Aorta (tissue), 4 donors: Measurements from ENCODE around the gene BSX. TPM values are rescaled to one million over a fixed set of nuclear protein-coding genes. Genes with fewer than 3 reads are reported as not detected.

Experiments used
- polyA plus RNA-seq, 2 donors: library from polyadenylated mRNA; stranded (reverse); fragments of 200-250 nt; gene quantifications; one replicate each; pipeline ENCODE4 v1.2.3, GENCODE V29; 2013
- total RNA-seq, 2 donors: library from RNA; stranded (reverse); fragmentation: NEBNext Ultra II Directional; extraction: Animal tissue kit (Norgen Biotek cat#: 25700); gene quantifications; one replicate each; pipeline ENCODE4 v1.2.1, GENCODE V29; 2021
- donor health status: healthy with polysubstance abuse.
- donor health status: Bipolar disorder and iron deficiency.
- donor health status: DM: no; HTN: no; CAD: no.
- donor health status: DM: yes; HTN: yes; CAD: no.

BSX gene
- total and polyA plus RNA-seq, 4 donors: not detected

Other genes with a start within 250 kb of the BSX start
- 1 to 10 TPM in 1 of 2 donors, under 1 TPM in 1; 0.26 to 1.1 TPM for gene CRTAM, start 143.3 kb downstream of the BSX start, total RNA-seq
- not detected for gene CRTAM, start 143.3 kb downstream of the BSX start, polyA plus RNA-seq
- gene JHY, start 99.1 kb downstream of the BSX start, total RNA-seq: 1 to 10 TPM; 6.1 to 7.1 TPM
- 1 to 10 TPM; 1.8 to 3.3 TPM for gene JHY, start 99.1 kb downstream of the BSX start, polyA plus RNA-seq
- gene HSPA8, start 80.3 kb upstream of the BSX start, total RNA-seq: 100 to 1,000 TPM; 543 to 888 TPM
- 100 to 1,000 TPM; 320 to 445 TPM for gene HSPA8, start 80.3 kb upstream of the BSX start, polyA plus RNA-seq
- gene CLMP, start 213.4 kb upstream of the BSX start, total RNA-seq: 100 to 1,000 TPM in 1 of 2 donors, 10 to 100 TPM in 1; 70.9 to 107 TPM
- gene CLMP, start 213.4 kb upstream of the BSX start, polyA plus RNA-seq: 10 to 100 TPM in 1 of 2 donors, 1 to 10 TPM in 1; 8.2 to 23.8 TPM